ENCODE results near the gene TAPBPL.
"Not testable (repeated sequence)": the region's sequence is repeated elsewhere in the genome, so short reads cannot be mapped to it uniquely, and the experiment has no call there.

The TAPBPL gene

DNA sequence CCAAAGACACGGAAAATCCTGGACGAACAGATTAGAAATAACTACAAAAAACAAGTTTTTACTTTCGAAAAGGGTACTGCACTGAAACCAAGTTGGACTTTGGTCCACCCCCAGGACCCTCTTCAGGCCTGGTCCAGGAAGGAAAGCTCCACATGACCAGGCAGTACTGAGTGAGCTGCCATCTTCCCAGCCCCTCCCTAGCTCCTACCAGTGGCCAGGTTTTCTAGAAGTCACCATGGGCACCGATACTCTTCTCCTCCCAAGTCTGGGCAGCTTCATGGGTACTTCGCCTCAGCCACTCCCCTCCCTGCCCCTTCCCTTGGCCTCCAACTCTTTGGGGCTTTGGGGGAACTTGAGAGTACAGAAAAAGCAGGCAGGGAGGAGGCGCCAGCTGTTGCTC, 12.0 kb downstream of the TAPBPL start:
- no peak for DNase-seq

DNA sequence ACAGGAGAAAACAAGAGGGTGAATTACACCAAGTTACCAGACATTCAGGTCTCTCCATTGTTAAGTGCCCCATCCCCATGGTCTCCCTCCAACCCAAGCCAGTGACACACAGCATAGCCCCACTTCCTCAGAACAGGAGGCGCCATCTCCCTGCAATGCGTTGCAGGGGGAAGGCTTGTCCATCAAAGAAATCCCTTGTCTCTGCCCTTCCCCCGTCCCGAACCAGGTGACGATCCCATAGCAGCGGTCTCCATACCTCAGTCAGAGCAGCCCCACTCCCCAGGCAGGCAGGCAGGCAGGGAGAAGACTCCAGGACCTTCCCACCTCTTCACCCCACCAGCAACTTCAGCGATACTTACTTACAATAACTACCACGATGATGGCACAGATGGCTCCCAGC, 12.7 kb downstream of the TAPBPL start:
- DNase-seq: no peak

DNA sequence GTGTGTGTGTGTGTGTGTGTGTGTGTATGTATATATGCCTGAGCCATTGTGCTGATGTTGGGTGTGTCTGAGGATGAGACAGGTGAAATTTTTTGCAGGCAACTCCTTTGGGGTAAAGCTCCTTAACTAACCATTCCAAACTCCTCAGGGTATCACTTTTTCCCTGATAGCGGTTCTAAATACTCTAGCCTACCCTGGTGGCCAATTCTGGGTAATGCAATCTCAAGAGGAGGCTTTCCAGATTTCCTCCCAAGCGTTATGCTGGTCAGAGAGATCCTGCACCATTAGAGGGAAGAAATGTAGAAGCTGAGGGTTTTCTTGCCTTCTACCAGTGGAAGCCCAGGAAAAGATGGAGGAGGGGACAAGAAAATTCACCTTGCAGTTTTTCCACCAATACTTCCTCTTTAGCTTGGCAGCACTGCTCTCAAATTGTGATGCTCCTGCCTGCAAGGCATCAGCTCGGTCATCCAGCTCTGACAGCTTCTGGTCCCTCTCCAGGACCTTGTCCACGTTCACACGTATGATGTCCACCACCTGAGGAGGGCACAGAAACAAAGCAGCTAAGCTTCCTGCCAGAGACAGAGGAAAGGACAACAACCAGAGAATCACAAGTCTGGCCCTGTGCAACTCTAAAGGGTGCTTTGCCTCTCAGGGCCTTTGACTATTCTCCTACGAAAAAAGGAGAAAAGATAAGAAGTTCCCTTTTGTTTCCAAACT, 13.8 kb downstream of the TAPBPL start:
- DNase-seq: peak; percentile 61

DNA sequence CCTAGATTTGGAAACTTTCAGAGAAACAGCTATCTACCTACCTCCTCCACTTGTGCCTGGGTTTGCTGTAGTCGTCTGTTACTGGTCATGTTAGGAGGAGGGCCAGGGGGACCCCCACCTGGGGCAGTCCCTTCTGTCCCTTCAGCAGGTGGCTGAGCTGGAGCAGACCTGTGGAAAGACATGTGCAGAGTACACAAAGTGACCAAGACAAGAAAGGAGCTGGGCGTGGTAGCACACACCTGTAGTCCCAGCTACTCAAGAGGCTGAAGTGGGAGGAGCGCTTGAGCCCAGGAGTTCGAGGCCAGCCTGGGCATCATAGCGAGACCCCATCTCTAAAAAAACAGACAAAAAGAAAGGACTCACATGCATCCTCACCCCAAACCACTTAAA, 14.3 kb downstream of the TAPBPL start:
- DNase-seq: no peak

DNA sequence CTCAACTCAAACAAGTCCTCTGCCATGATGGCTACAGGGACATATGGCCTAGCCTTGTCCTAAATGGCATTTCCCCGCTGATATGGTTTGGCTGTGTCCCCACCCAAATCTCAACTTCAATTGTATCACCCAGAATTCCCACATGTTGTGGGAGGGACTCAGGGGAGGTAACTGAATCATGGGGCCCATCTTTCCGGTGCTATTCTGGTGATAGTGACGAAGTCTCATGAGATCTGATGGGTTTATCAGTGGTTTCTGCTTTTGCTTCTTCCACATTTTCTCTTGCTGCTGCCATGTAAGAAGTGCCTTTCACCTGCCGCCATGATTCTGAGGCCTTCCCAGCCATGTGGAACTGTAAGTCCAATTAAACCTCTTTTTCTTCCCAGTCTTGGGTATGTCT, 14.9 kb downstream of the TAPBPL start:
- not testable (repeated sequence) for DNase-seq

DNA sequence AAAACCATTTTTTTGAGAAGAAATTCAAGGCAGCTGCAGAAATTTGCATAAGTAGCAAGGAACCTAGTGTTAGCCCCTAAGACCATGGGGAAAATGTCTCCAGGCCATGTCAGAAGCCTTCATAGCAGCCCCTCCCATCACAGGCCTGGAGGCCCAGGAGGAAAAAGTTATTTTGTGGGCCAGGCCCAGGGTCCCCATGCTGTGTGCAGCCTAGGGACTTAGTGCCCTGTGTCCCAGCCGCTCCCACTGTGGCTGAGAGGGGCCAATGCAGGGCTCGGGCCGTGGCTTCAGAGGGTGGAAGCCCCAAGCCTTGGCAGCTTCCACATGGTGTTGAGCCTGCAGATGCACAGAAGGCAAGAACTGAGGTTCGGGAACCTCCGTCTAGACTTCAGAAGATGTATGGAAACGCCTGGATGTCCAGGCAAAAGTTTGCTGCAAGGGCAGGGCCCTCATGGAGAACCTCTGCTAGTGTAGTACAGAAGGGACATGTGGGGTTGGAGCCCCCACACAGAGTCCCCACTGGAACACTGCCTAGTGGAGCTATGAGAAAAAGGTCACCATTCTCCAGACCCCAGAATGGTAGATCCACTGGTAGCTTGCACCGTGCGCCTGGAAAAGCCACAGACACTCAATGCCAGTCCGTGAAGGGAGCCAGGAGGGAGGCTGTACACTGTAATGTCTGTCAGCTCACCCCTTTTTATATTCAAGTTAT, 15.9 kb downstream of the TAPBPL start:
- DNase-seq: not testable (repeated sequence)

DNA sequence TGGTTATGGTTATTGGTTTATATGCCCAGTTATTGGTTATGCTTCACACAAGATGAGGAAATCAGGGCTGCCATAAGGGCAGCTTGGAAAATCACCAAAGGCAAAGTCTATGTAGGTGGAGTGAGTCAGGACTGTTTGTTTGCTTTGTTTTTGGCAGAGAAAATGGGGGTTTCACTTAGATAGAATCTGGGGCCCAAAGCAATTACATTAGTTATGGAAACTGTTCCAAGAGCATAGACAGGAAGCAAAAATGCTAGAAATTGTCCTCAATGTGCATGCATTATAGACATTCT, 16.4 kb downstream of the TAPBPL start:
- DNase-seq: no peak

DNA sequence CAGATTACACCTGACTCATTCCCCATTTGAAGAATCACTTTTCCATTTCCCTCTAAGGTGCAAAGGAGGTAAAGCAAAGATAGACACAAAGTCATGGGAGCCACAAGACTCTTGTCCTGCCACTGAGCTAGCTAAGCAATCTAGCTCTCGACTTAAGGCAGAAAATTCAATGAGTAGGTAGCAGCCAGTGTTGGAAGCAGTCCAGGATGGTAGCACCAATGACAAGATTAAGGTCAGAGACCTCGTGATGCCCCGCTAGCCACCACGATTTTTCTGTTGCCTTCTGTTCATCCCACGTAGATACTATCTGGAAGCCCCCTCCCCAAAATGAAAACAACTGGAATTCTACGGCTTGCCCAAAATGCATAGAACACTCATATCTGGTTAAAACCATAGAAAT, 17.2 kb downstream of the TAPBPL start:
- no peak for DNase-seq

DNA sequence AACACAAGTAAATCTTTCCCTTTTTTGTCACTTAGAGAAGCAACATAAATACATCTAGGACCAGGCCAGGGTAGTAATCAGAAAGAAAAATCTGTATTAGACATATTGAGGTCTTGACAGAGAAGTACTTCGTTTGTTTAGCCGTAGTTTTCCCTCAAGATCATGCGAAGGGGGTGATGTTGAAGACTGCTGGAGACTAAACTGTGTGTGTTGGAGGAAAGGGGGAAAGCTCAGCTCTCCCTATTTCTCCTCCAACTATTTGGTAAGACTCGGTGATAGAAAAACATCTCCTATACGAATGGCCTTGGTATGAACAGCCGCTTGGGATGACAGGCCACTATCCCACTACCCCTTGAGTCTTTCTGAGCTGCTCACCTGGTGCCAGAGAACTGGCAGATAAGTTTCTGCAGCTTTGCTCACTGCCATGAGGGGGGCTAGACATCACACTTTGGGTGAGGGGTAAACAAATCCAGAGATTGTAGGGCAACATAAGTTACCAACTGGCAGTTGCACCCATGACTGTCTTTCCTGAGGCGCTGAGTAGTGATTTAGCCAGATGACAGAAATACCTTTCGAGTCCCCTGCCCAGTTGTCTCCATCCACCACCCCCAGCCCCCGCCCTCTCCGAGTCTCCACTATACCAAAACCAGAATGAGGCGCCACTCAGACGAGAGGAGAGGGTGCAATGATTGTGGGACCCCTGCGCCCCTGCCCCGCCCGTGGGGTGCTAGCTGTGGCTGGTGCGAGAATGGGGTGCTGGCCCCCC, 17.9 kb downstream of the TAPBPL start:
- no peak for DNase-seq

DNA sequence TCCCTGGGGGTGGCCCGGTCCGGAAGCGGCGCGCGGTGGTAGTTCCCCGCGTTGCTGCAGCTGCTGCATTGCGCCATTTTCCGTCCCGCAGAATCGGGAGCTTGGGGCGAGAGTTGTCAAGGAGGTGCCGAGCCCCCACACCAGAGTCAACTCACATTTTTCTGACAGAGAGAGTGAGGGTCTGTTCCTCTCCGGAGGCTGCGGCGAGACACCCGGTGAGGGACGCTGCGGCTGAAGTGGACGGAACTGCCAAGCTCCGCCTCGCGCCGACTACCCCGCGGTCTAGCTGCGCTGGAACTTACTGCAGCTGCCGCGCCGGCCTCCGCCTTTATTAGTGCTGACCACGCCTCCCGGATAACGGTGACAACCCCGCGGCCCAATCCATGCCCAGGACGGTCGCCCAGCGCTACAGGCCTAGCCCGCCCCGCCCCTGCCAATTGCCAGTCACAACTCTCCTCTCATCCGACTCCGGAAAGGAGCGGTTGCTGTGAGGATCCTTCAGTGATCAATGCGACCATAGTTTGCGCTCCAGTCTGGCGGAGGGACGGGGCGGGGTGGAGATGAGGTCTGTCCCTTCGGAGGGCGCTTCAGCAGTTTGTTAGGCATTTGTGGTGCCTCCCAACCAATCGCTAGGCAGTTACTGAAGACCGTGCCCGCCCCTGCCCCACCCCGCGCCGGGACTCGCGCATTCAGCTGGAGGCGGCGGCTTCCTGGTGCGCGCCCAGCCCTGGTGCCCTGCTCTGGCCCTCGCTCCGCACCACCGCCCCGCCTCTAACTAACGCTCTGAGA, 18.7 kb downstream of the TAPBPL start, which contains the start of gene VAMP1:
Gene VAMP1, minus strand, starts transcription at position 303 of the 789 bp plus-strand sequence. Its CDS starts 146 bp downstream, at position 157.
- peak; percentile 99 for DNase-seq

DNA sequence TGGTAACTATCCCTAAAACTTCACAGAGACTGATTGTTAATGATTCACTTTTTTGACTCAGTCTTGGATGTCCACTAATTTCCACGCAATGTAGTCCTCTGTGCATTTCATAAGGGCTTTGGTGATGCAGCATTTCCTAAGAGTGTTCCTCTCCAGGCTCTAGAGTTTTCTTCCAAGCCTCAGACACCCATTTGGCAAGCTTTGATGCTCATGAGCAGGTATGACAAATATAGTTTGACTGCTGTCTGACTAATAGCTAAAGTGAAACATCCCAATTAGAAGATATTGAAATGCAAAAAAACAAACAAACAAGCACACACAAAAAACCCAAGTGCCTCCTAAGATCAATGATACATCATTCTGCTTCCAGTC, 20.1 kb downstream of the TAPBPL start:
- DNase-seq: no peak

DNA sequence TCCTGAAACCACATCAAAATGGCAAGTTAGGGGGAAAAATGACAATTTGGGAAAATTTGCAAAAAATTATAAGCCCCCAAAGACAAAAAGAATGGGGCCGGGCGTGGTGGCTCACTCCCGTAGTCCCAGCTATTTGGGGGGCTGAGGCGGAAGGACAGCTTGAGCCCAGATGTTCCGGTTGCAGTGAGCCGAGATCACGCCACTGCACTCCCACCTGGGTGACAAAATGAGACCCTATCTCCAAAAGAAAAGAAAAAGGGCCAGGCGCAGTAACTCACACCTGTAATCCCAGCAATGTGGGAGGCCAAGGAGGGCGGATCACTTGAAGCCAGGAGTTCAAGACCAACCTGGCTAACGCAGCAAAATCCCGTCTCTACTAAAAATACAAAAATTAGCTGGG, 20.6 kb downstream of the TAPBPL start:
- DNase-seq: no peak

DNA sequence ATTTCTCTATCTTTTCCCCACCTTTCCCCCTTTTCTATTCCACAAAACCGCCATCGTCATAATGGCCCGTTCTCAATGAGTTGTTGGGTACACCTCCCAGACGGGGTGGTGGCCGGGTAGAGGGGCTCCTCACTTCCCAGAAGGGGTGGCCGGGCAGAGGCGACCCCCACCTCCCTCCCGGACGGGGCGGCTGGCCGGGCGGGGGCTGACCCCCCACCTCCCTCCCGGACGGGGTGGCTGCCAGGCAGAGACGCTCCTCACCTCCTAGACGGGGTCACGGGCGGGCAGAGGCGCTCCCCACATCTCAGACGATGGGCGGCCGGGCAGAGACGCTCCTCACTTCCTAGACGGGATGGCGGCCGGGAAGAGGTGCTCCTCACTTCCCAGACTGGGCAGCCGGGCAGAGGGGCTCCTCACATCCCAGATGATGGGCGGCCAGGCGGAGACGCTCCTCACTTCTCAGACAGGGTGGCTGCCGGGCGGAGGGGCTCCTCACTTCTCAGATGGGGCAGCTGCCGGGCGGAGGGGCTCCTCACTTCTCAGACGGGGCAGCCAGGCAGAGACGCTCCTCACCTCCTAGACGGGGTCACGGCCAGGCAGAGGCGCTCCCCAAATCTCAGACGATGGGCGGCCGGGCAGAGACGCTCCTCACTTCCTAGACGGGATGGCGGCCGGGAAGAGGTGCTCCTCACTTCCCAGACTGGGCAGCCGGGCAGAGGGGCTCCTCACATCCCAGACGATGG, 23.6 kb downstream of the TAPBPL start:
- DNase-seq: not testable (repeated sequence)

DNA sequence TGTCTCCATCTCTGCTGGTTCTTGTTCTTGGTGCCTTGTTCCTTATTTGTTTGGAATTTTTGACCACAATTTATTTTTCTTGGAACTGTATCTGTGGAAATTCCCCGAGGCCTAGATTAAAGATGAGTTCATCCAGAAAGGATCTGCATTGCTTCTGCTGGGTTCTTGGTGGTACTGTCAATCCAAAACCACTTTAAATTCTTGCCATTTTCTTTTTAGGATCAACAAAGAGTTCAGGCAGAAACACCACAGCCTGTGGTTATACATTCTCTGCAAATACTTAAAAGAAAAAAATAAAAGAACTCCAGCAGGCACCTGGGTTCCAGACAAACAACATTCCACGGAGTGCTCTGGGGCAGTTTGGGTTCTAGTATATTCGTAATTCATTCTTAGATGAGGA, 24.6 kb downstream of the TAPBPL start:
- no peak for DNase-seq

DNA sequence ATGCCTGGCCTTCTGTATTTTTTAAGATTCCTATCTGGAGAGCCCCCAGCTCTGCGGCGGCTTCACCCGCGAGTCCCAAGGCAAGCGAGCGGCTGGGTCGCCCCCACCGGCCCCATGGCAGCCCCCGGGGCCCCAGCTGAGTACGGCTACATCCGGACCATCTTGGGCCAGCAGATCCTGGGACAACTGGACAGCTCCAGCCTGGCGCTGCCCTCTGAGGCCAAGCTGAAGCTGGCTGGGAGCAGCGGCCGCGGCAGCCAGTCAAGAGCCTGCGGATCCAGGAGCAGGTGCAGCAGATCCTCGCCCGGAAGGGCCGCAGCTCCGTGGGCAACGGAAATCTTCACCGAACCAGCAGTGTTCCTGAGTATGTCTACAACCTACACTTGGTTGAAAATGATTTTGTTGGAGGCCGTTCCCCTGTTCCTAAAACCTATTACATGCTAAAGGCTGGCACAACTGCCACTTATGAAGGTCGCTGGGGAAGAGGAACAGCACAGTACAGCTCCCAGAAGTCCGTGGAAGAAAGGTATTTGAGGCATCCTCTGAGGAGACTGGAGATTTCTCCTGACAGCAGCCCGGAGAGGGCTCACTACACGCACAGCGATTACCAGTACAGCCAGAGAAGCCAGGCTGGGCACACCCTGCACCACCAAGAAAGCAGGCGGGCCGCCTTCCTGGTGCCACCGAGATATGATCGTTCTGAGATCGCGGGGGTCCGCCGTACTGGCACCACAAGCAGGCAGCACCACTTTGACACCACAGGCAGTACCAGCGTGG, 25.9 kb downstream of the TAPBPL start:
- not testable (repeated sequence) for DNase-seq

DNA sequence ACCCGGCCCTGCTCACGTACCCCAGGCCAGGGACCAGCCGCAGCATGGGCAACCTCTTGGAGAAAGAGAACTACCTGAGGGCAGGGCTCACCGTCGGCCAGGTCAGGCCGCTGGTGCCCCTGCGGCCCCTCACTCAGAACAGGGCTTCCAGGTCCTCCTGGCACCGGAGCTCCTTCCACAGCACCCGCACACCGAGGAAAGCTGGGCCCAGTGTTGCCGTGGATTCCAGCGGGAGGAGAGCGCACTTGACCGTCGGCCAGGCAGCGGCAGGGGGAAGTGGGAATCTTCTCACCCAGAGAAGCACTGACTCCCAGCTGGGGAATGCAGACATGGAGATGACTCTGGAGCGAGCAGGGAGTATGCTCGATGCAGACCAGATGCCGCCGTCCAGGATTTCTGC, 26.6 kb downstream of the TAPBPL start:
- no peak for DNase-seq

DNA sequence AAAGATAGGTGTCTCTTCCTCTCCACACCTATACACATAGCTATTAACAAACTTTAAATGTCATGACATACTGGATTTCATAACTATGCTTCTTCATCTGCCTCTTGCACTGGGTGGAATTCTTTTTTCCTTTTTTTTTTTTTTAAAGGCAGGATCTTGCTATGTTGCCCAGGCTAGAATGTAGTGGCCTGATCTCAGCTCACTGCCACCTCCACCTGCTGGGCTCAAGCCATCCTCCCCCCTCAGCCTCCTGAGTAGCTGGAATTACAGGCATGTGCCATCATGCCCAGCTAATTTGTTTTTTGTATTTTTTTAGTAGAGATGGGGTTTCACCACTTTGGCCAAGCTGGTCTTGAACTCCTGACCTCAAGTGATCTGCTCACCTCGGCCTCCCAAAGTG, 36.4 kb downstream of the TAPBPL start:
- DNase-seq: no peak

DNA sequence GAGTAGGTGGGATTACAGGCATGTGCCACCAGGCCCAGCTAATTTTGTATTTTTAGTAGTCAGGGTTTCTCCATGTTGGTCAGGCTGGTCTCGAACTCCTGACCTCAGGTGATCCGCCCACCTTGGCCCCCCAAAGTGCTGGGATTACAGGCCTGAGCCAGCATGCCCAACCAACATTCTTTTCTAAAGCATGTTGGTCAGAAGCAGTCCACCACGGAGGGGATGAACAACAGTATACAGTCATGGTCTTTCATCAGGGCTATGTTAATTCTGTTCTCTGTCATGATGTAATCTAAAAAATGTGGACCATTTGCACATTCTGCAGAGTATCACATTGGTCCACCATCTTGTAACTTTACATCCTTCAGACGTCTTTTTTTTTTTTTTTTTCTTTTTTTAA, 37.6 kb downstream of the TAPBPL start:
- DNase-seq: no peak

DNA sequence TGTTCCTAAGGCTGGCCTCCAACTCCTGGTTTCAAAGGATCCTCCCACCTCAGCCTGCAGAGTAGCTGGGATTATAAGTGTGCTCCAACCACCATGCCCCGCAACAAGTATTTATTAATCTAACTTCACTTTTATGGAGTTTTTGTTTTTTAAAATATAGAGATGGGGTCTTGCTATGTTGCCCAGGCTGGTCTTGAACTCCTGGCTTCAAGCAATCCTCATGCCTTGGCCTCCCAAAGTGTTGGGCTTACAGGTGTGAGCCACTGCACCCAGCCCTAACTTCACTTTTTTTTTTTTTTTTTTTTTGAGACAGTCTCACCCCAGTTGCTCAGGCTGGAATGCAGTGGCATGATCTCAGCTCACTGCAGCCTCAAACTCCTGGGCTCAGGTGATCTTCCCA, 38.8 kb downstream of the TAPBPL start:
- DNase-seq: not testable (repeated sequence)

DNA sequence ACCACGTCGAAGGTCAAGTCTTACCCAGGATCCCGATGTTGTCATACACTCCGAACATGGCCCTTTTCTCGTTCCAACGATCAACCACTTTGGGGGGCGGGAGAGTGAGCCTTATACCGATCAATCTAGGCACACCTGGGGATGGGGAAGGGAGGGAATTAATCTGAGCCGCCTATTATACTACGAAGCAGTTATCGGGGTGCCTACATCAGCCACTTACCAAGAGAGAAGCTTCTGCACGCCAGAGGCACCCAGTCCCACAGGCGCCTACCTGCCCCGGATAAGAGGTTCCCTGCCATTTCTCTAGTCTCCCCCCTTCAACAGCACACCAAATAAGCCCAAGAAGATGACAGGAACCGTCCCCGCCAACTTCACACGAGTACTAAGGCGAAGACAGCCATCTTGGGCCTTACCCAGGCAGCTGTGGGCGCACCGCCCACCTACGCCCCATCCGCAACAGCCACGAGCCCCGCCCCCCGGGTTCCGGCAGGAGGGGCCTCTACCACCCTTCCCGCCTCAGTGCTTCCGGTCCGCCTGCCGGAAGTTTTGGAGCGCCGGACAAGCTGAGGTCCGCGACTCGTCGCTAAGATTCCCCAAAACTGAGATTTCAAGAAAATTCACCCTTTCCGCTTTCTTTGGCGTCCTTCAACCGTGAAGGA, 41.1 kb downstream of the TAPBPL start, which contains the start of gene MRPL51:
Gene MRPL51, minus strand, starts transcription at position 425 of the 659 bp plus-strand sequence. Its CDS starts 126 bp downstream, at position 299.
- DNase-seq: peak; percentile 98

All from stimulated activated CD4-positive, alpha-beta T cell treated with anti-CD3 and anti-CD28 coated beads, Interleukin-4, amount 100 ng/mL, for 24 hours (primary cell).